HepG2 (cell line): Measurements from ENCODE around the gene SOX13. TPM values are rescaled to one million over a fixed set of nuclear protein-coding genes. Genes with fewer than 3 reads are reported as not detected.

Source experiments
- ATRX ChIP-seq: sonication (generic); formaldehyde crosslinking; IDR thresholded peaks from 2 replicates; pipeline ENCODE4 v1.4.0; 2020; ENCODE audit warnings: missing genetic modification reagents, borderline replicate concordance
- CBX2 ChIP-seq, 2 experiments: fragments of 200-600 bp in 1 of 2; sonication (generic); formaldehyde crosslinking in 1 of 2; IDR thresholded peaks; 2 replicates each; pipeline versions ENCODE4 v1.7.0 to v1.8.1; 2018 to 2022; ENCODE audit warnings: low read depth in 2 of 2, low read length in 1 of 2, mild to moderate bottlenecking in 1 of 2, missing genetic modification reagents in 1 of 2
- CENPX ChIP-seq: sonication (generic); formaldehyde crosslinking; IDR thresholded peaks from 2 replicates; pipeline ENCODE4 v1.9.0; 2021; ENCODE audit warnings: mild to moderate bottlenecking, missing genetic modification reagents, moderate library complexity
- CREB1 ChIP-seq, 2 experiments: fragments of 450-650 bp in 1 of 2; IDR thresholded peaks; 2 replicates each; pipeline ENCODE4 v1.6.1; 2016 to 2017; ENCODE audit warnings: control low read depth in 1 of 2, mild to moderate bottlenecking in 1 of 2, missing compliant biosample characterization in 1 of 2, missing genetic modification characterization in 1 of 2
- HHEX ChIP-seq: IDR thresholded peaks from 2 replicates; pipeline ENCODE4 v1.6.1; 2016; ENCODE audit warnings: control low read depth
- KDM6A ChIP-seq: IDR thresholded peaks from 2 replicates; pipeline ENCODE4 v1.6.1; 2016; ENCODE audit warnings: low read depth
- MZF1 ChIP-seq: sonication (generic); formaldehyde crosslinking; IDR thresholded peaks from 2 replicates; pipeline ENCODE4 v1.8.1; 2023; ENCODE audit warnings: mild to moderate bottlenecking, missing genetic modification reagents, borderline replicate concordance
- NCOA5 ChIP-seq: sonication (generic); formaldehyde crosslinking; IDR thresholded peaks from 2 replicates; pipeline ENCODE4 v1.4.0; 2020; ENCODE audit warnings: missing genetic modification reagents
- PREB ChIP-seq: sonication (generic); formaldehyde crosslinking; IDR thresholded peaks from 2 replicates; pipeline ENCODE4 v1.4.0; 2020; ENCODE audit warnings: missing genetic modification reagents
- RFXAP ChIP-seq: sonication (generic); formaldehyde crosslinking; IDR thresholded peaks from 2 replicates; pipeline ENCODE4 v1.4.0; 2020; ENCODE audit warnings: missing genetic modification reagents, borderline replicate concordance
- SRF ChIP-seq: IDR thresholded peaks from 2 replicates; pipeline ENCODE4 v1.6.1; 2011; ENCODE audit warnings: mild to moderate bottlenecking, low read depth, low read length, moderate library complexity
- ZBTB33 ChIP-seq: sonication (generic); formaldehyde crosslinking; IDR thresholded peaks from 2 replicates; pipeline ENCODE4 v1.4.0; 2020; ENCODE audit warnings: missing genetic modification reagents
- ZFP36L2 ChIP-seq: sonication (generic); formaldehyde crosslinking; IDR thresholded peaks from 2 replicates; pipeline ENCODE4 v1.4.0; 2020; ENCODE audit warnings: missing genetic modification reagents
- ZFP62 ChIP-seq: sonication (generic); formaldehyde crosslinking; IDR thresholded peaks from 2 replicates; pipeline ENCODE4 v1.4.0; 2020; ENCODE audit warnings: missing genetic modification reagents
- ZMYM2 ChIP-seq: sonication (generic); formaldehyde crosslinking; IDR thresholded peaks from 2 replicates; pipeline ENCODE4 v1.8.0; 2022; ENCODE audit warnings: mild to moderate bottlenecking, missing genetic modification reagents
- ZNF263 ChIP-seq: sonication (generic); formaldehyde crosslinking; IDR thresholded peaks from 2 replicates; pipeline ENCODE4 v1.4.0; 2020; ENCODE audit warnings: missing genetic modification reagents
- ZNF335 ChIP-seq: sonication (generic); formaldehyde crosslinking; IDR thresholded peaks from 2 replicates; pipeline ENCODE4 v1.4.0; 2020; ENCODE audit warnings: missing genetic modification reagents
- ZNF720 ChIP-seq: sonication (generic); formaldehyde crosslinking; IDR thresholded peaks from 2 replicates; pipeline ENCODE4 v1.4.0; 2020; ENCODE audit warnings: missing genetic modification reagents
- ZNF766 ChIP-seq: sonication (generic); formaldehyde crosslinking; IDR thresholded peaks from 2 replicates; pipeline ENCODE4 v1.5.0; 2020; ENCODE audit warnings: missing genetic modification reagents, borderline replicate concordance
- ZNF781 ChIP-seq: sonication (generic); formaldehyde crosslinking; IDR thresholded peaks from 2 replicates; pipeline ENCODE4 v1.5.1; 2020; ENCODE audit warnings: borderline replicate concordance, mild to moderate bottlenecking, missing genetic modification reagents; ENCODE audit errors: not compliant biosample characterization
- ZNF782 ChIP-seq: sonication (generic); formaldehyde crosslinking; IDR thresholded peaks from 2 replicates; pipeline ENCODE4 v1.4.0; 2020; ENCODE audit warnings: missing genetic modification reagents, mild to moderate bottlenecking, borderline replicate concordance
- ZNF790 ChIP-seq: sonication (generic); formaldehyde crosslinking; IDR thresholded peaks from 2 replicates; pipeline ENCODE4 v1.8.0; 2022; ENCODE audit warnings: missing genetic modification reagents, mild to moderate bottlenecking, borderline replicate concordance
- polyA plus RNA-seq, 8 experiments: library from polyadenylated mRNA; depleted of rRNA in 3 of 8; stranded (reverse) in 7 of 8; unstranded in 1 of 8; fragments of >200 nt; fragmentation: Illumina TruSeq in 4 of 8; extraction: Trizol in 4 of 8; gene quantifications; 2 replicates each; pipeline versions ENCODE4 v1.2.1 to v1.2.3, GENCODE V29; 2011 to 2016; ENCODE audit warnings: low read depth in 4 of 8, missing spikeins in 1 of 8, mixed read lengths in 1 of 8; ENCODE audit not compliant: insufficient read depth in 1 of 8
- total RNA-seq, 5 experiments: library from RNA; depleted of rRNA; stranded (reverse); fragments of >200 nt; fragmentation: Illumina TruSeq; extraction: Trizol; gene quantifications; 2 replicates each; pipeline ENCODE4 v1.2.3, GENCODE V29; 2016; ENCODE audit warnings: low read depth in 1 of 5
- TF ChIP-seq, protein P1 (sequence below): sonication (generic); formaldehyde crosslinking; IDR thresholded peaks from 2 replicates; pipeline ENCODE4 v1.4.0; 2020; ENCODE audit warnings: missing genetic modification reagents
- TF ChIP-seq, protein P2 (sequence below): sonication (generic); formaldehyde crosslinking; IDR thresholded peaks from 2 replicates; pipeline ENCODE4 v1.4.0; 2020; ENCODE audit warnings: missing genetic modification reagents, borderline replicate concordance

The SOX13 gene
- total and polyA plus RNA-seq, 2 of the 13 experiments (the other 11 are each of a cell fraction or from before 2014, with no cell fraction given), result 13.3 to 15.8 TPM

GRCh38 chr1:204145033-204145504 lies 72.2 kb downstream of the SOX13 start (continued):
- TF ChIP-seq CREB1 (IDR thresholded peaks at IDR 0.05), result no peak
- TF ChIP-seq CREB1 (CRISPR knock-in tag; IDR thresholded peaks at IDR 0.05), result peak; percentile 80
- TF ChIP-seq MZF1 (CRISPR knock-in tag), result no peak
- TF ChIP-seq ZNF790 (CRISPR knock-in tag), result no peak
- no peak for TF ChIP-seq ZFP62 (CRISPR knock-in tag)
- no peak for TF ChIP-seq ZNF782
- peak; percentile 72 for TF ChIP-seq ZNF263
- no peak for TF ChIP-seq ZNF335 (CRISPR knock-in tag)
- TF ChIP-seq KDM6A (CRISPR knock-in tag), result peak; percentile 88
- TF ChIP-seq, protein P1, sequence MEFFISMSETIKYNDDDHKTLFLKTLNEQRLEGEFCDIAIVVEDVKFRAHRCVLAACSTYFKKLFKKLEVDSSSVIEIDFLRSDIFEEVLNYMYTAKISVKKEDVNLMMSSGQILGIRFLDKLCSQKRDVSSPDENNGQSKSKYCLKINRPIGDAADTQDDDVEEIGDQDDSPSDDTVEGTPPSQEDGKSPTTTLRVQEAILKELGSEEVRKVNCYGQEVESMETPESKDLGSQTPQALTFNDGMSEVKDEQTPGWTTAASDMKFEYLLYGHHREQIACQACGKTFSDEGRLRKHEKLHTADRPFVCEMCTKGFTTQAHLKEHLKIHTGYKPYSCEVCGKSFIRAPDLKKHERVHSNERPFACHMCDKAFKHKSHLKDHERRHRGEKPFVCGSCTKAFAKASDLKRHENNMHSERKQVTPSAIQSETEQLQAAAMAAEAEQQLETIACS (CRISPR knock-in tag), result no peak
- no peak for TF ChIP-seq ZNF766
- peak; percentile 29; the same call in 1 of the 2 replicates for TF ChIP-seq SRF
- TF ChIP-seq ZNF720 (CRISPR knock-in tag), result no peak
- TF ChIP-seq CENPX (CRISPR knock-in tag), result no peak
- peak; percentile 41 for TF ChIP-seq ZNF781 (CRISPR knock-in tag)
- no peak for TF ChIP-seq ATRX (CRISPR knock-in tag)
- TF ChIP-seq, protein P2, sequence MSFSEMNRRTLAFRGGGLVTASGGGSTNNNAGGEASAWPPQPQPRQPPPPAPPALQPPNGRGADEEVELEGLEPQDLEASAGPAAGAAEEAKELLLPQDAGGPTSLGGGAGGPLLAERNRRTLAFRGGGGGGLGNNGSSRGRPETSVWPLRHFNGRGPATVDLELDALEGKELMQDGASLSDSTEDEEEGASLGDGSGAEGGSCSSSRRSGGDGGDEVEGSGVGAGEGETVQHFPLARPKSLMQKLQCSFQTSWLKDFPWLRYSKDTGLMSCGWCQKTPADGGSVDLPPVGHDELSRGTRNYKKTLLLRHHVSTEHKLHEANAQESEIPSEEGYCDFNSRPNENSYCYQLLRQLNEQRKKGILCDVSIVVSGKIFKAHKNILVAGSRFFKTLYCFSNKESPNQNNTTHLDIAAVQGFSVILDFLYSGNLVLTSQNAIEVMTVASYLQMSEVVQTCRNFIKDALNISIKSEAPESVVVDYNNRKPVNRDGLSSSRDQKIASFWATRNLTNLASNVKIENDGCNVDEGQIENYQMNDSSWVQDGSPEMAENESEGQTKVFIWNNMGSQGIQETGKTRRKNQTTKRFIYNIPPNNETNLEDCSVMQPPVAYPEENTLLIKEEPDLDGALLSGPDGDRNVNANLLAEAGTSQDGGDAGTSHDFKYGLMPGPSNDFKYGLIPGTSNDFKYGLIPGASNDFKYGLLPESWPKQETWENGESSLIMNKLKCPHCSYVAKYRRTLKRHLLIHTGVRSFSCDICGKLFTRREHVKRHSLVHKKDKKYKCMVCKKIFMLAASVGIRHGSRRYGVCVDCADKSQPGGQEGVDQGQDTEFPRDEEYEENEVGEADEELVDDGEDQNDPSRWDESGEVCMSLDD (CRISPR knock-in tag), result no peak
- no peak for TF ChIP-seq ZMYM2 (CRISPR knock-in tag)
- TF ChIP-seq HHEX (CRISPR knock-in tag), result no peak
- peak; percentile 65; the same call in 1 of the 2 replicates for TF ChIP-seq ZBTB33
- TF ChIP-seq ZFP36L2, result no peak
- TF ChIP-seq CBX2 (IDR thresholded peaks at IDR 0.05; ENCODE audit: low read depth, low read length), result no peak
- TF ChIP-seq CBX2 (CRISPR knock-in tag; IDR thresholded peaks at IDR 0.05; ENCODE audit: low read depth), result no peak
- no peak for TF ChIP-seq RFXAP
- no peak for TF ChIP-seq NCOA5 (CRISPR knock-in tag)
- TF ChIP-seq PREB (CRISPR knock-in tag), result no peak
